ENCODE data around the gene ZNF276. TPM values are rescaled to one million over a fixed set of nuclear protein-coding genes. Genes with fewer than 3 reads are reported as not detected.
"Not testable (repeated sequence)": the region's sequence is repeated elsewhere in the genome, so short reads cannot be mapped to it uniquely, and the experiment has no call there.

The ZNF276 gene
- total and polyA plus RNA-seq, 8 donors, result 7.9 to 49.3 (median 11.2) TPM

GRCh38 chr16:89689142-89689541 lies 32.2 kb upstream of the ZNF276 start:
- Histone ChIP-seq H3K4me3 (no peak overlapping the region), H3K36me3 (peaks cover 0 to 32% (median 32%) of the 10 kb centered on the region in 3 donors), H3K4me1 (peaks cover 9 to 16% (median 12%) of the 10 kb centered on the region in 3 donors), H3K27ac (no peak overlapping the region), H3K9me3 (no peaks in the 10 kb centered on the region), H3K27me3 (no peaks in the 10 kb centered on the region)
- no peak for ATAC-seq
- peak in 1 of 6 donors; percentile 28 for DNase-seq
- WGBS, 2 donors, result 90 to 91% methylated on average over 13 of the region's 13 CpGs
- intact Hi-C loops (cut with DNase I), result no loop called here
- FAIRE-seq, result no peak
- TF ChIP-seq, protein P1, sequence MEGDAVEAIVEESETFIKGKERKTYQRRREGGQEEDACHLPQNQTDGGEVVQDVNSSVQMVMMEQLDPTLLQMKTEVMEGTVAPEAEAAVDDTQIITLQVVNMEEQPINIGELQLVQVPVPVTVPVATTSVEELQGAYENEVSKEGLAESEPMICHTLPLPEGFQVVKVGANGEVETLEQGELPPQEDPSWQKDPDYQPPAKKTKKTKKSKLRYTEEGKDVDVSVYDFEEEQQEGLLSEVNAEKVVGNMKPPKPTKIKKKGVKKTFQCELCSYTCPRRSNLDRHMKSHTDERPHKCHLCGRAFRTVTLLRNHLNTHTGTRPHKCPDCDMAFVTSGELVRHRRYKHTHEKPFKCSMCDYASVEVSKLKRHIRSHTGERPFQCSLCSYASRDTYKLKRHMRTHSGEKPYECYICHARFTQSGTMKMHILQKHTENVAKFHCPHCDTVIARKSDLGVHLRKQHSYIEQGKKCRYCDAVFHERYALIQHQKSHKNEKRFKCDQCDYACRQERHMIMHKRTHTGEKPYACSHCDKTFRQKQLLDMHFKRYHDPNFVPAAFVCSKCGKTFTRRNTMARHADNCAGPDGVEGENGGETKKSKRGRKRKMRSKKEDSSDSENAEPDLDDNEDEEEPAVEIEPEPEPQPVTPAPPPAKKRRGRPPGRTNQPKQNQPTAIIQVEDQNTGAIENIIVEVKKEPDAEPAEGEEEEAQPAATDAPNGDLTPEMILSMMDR (IDR thresholded peaks at IDR 0.05), result no peak

DNA sequence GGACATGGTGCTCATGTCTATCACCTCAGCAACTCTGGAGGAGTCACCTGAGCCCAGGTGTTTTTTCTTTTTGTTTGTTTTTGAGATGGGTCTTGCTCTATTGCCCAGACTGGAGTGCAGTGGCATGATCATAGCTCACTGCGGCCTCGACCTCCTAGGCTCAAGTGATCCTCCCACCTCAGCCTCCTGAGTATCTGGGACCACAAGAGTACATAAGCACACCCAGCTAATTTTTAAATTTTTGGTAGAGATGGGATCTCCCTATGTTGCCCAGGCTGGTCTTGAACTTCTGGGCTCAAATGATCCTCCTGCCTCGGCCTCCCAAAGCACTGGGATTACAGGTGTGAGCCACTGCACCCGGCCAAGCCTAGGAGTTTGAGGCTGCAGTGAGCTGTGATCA lies 31.7 kb upstream of the ZNF276 start:
- H3K27me3 ChIP-seq; H3K9me3 ChIP-seq; H3K4me3 ChIP-seq; ATAC-seq; FAIRE-seq; intact Hi-C loops (cut with DNase I); H3K27ac ChIP-seq: not testable (repeated sequence)
- WGBS, 2 donors, result 76 to 92% methylated on average over 4 of the region's 4 CpGs
- DNase-seq, result peak in 1 of 6 donors; percentile 17
- Histone ChIP-seq H3K36me3 (peaks cover 0 to 36% (median 35%) of the 10 kb centered on the region in 3 donors), H3K4me1 (peaks cover 9 to 16% (median 12%) of the 10 kb centered on the region in 3 donors)

GRCh38 chr16:89690392-89690901 lies 30.9 kb upstream of the ZNF276 start:
- 88 to 93% methylated on average over 16 of the region's 16 CpGs for WGBS, 2 donors
- TF ChIP-seq, protein P1 (IDR thresholded peaks at IDR 0.05), result no peak
- no peak for ATAC-seq
- peaks cover 9 to 16% (median 12%) of the 10 kb centered on the region in 3 donors for H3K4me1 ChIP-seq
- H3K27ac ChIP-seq, result no peak overlapping the region
- H3K9me3 ChIP-seq, result no peaks in the 10 kb centered on the region
- no peak overlapping the region for H3K4me3 ChIP-seq
- DNase-seq, result peak in 1 of 6 donors; percentile 42
- intact Hi-C loops (cut with DNase I), result no loop called here
- no peak for FAIRE-seq
- H3K27me3 ChIP-seq, result no peaks in the 10 kb centered on the region
- peaks cover 0 to 36% (median 35%) of the 10 kb centered on the region in 3 donors for H3K36me3 ChIP-seq

- no peak for ATAC-seq
- Histone ChIP-seq H3K27ac (no peak overlapping the region), H3K9me3 (no peaks in the 10 kb centered on the region), H3K36me3 (peaks cover 0 to 36% (median 35%) of the 10 kb centered on the region in 3 donors), H3K4me3 (no peak overlapping the region), H3K4me1 (peaks cover 9 to 16% (median 12%) of the 10 kb centered on the region in 3 donors), H3K27me3 (no peaks in the 10 kb centered on the region)
- peak in 1 of 6 donors; percentile 64 for DNase-seq
- 93 to 94% methylated on average over 21 of the region's 21 CpGs for WGBS, 2 donors
- FAIRE-seq, result no peak
- TF ChIP-seq, protein P1 (IDR thresholded peaks at IDR 0.05), result no peak
- intact Hi-C loops (cut with DNase I), result no loop called here
These were observed 29.9 kb upstream of the ZNF276 start for GRCh38 chr16:89691231-89691985.

DNA sequence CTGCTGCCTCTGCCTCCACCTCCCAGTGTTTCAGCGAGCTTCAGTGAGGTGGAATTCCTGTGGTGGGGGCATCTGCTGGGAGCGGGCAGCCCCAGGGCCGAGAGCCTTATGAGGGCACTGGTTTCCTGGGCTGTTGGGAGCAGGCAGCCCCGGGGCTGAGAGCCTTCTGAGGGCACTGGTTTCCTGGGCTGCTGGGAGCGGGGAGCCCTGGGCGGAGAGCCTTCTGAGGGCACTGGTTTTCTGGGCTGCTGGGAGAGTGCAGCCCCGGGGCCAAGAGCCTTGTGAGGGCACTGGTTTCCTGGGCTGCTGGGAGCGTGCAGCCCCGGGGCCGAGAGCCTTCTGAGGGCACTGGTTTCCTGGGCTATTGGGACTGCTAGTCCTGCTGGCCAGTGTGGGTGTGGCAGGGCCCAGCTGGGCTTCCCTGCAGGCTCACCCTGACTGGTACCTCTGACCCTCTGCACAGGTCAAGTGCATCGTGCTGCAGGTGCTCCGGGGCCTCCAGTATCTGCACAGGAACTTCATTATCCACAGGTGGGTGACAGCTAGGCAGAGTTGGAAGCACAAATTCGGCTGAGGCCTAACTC lies 29.3 kb upstream of the ZNF276 start:
- TF ChIP-seq, protein P1 (IDR thresholded peaks at IDR 0.05), result no peak
- no peak for FAIRE-seq

More for the DNA sequence above, 29.3 kb upstream of the ZNF276 start:
- WGBS, 2 donors, result 92 to 97% methylated on average over 12 to 13 of the region's 13 CpGs
- DNase-seq (peak in 1 of 6 donors; percentile 52), ATAC-seq (no peak)
- intact Hi-C loops (cut with DNase I), result no loop called here
- H3K4me3 ChIP-seq, result no peak overlapping the region
- H3K27ac ChIP-seq, result no peak overlapping the region
- no peaks in the 10 kb centered on the region for H3K9me3 ChIP-seq
- H3K4me1 ChIP-seq, result peaks cover 9 to 16% (median 12%) of the 10 kb centered on the region in 3 donors
- peaks cover 0 to 36% (median 35%) of the 10 kb centered on the region in 3 donors for H3K36me3 ChIP-seq
- H3K27me3 ChIP-seq, result no peaks in the 10 kb centered on the region
